GM18511 (cell line): ENCODE measurements around the gene NPVF.

Experiments
- ATAC-seq: cut with Tn5 transposase; IDR thresholded peaks from one replicate; pipeline ENCODE4 v1.9.1; 2021; ENCODE audit warnings: mild to moderate bottlenecking, moderate library complexity; ENCODE audit not compliant: unreplicated experiment

The NPVF gene

DNA sequence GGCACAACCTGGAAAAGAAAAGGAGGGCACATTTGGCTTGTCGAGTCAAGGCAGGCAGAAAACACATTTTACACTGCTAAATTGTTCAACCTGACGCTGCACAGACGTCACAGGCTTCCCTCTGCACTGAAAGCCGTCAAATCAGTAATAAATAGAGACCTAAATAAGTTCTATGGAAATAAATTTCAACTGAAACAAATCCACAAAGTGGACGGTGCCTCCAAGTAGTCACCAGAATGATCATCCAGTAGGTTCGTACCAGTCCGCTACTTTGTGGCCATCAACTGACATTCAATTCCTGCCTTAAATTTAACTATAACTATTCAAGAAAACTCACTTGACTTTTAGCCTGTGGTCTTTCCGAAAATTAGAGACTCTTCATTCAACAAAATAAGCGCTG is 49.0 kb downstream of the NPVF start:
- ATAC-seq: no peak
